ENCODE data around the gene NACC1. TPM values are rescaled to one million over a fixed set of nuclear protein-coding genes. Genes with fewer than 3 reads are reported as not detected.

NACC1 gene
- total RNA-seq, 1 donor from 2014 or later, result 22.6 TPM

DNA sequence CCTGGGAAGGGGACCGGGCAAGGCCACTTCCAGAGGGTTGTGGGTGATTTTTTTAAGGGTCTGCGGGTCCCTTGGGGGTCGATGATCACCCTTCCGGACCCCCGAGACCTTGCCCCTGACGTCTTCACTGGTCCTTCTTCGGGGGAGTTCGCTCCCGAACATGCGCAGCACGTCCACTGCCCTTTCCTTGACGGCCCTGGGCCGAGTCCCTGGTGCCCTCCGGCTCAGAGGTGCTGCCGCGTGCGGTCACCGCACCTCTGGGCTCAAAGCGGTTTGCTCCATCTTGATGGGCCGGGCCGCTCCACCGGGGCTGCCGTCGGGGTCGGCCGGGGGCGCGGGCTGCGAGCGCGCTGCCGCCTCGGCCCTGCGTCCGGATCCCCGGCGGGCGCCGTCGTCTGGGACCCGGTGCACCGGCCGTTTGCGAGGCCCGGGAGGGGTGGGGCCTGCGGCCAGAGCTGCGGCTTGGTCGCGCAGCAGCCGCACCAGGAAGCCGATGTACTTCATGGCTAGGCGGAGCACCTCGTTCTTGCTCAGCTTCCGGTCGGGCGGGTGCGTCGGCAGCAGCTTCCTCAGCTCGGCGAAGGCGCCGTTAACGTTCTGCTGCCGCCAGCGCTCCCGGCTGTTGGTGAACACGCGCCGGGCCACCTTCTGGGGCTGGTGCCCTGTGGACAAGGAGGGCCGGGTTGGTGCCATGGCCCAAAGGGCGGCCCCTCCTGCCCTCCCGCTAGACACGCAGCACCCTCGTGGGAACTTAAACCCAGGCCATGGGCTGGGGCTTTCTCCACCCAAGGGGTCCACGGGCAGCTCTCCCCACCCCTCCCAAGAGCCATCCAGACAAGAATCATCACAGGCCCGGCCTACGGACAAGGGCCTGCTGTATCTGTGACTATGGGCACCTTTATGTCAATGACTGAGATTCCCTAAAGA, 18.7 kb upstream of the NACC1 start:
- Histone ChIP-seq H3K4me3 (peak overlapping the region; percentile 36 to 39), H3K27ac (peak overlapping the region; percentile 90), H3K9me3 (no peaks in the 10 kb centered on the region), H3K27me3 (no peaks in the 10 kb centered on the region), H3K36me3 (no peaks in the 10 kb centered on the region), H3K4me1 (peaks cover 79% of the 10 kb centered on the region)
- TF ChIP-seq POLR2A (IDR thresholded peaks at IDR 0.05), result no peak
- peak; percentile 61 to 69 for TF ChIP-seq POLR2AphosphoS5 (IDR thresholded peaks at IDR 0.05; ENCODE audit: insufficient read depth in 1 of 2, low read depth in 1 of 2)
- TF ChIP-seq, protein P1, sequence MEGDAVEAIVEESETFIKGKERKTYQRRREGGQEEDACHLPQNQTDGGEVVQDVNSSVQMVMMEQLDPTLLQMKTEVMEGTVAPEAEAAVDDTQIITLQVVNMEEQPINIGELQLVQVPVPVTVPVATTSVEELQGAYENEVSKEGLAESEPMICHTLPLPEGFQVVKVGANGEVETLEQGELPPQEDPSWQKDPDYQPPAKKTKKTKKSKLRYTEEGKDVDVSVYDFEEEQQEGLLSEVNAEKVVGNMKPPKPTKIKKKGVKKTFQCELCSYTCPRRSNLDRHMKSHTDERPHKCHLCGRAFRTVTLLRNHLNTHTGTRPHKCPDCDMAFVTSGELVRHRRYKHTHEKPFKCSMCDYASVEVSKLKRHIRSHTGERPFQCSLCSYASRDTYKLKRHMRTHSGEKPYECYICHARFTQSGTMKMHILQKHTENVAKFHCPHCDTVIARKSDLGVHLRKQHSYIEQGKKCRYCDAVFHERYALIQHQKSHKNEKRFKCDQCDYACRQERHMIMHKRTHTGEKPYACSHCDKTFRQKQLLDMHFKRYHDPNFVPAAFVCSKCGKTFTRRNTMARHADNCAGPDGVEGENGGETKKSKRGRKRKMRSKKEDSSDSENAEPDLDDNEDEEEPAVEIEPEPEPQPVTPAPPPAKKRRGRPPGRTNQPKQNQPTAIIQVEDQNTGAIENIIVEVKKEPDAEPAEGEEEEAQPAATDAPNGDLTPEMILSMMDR (IDR thresholded peaks at IDR 0.05), result peak in 1 of 3 experiments; percentile 2
- intact Hi-C loops (cut with DNase I), result no loop called here
- no peak for DNase-seq (ENCODE audit: extremely low spot score in 2 of 2)

DNA sequence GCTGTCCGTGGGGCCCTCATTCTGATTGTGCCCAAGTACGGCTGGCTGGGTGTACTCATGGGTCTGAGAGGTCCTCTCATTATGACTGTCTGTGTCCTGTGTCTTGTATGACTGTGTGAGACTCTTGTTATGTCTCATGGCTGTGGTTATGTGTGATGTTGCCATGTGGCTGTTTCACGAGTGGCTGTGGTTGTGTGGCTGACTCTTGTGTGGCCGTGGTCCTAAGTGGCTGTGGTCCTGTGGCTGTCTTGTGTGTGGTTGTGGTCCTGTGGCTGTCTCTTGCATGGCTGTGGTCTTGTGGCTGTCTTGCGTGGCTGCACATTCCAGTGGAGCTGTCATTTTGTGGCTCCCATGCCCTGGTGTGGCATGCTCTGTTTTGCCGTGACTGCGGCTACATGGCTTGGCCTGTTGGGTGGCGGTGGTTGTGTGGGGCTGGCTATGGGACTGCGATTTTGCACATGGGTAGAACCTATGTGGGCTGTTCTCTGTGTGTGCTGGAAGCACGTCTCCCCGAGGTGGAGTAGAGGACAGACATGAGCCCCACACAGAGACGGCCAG, 18.0 kb upstream of the NACC1 start:
- intact Hi-C loops (cut with DNase I), result loop anchor here (5.0 kb wide), 1 partner anchor 52 kb away; the partner anchor contains the start of genes IER2 and STX10
- no peak for TF ChIP-seq POLR2A (IDR thresholded peaks at IDR 0.05)
- TF ChIP-seq POLR2AphosphoS5 (IDR thresholded peaks at IDR 0.05; ENCODE audit: insufficient read depth in 1 of 2, low read depth in 1 of 2), result no peak
- TF ChIP-seq, protein P1 (IDR thresholded peaks at IDR 0.05), result no peak
- DNase-seq (ENCODE audit: extremely low spot score in 2 of 2), result no peak
- H3K27ac ChIP-seq, result peak overlapping the region; percentile 90
- peaks cover 80% of the 10 kb centered on the region for H3K4me1 ChIP-seq
- H3K4me3 ChIP-seq, result peak overlapping the region in 1 of 2 donors; percentile 39
- no peaks in the 10 kb centered on the region for H3K9me3 ChIP-seq
- no peaks in the 10 kb centered on the region for H3K27me3 ChIP-seq
- H3K36me3 ChIP-seq, result no peaks in the 10 kb centered on the region

DNA sequence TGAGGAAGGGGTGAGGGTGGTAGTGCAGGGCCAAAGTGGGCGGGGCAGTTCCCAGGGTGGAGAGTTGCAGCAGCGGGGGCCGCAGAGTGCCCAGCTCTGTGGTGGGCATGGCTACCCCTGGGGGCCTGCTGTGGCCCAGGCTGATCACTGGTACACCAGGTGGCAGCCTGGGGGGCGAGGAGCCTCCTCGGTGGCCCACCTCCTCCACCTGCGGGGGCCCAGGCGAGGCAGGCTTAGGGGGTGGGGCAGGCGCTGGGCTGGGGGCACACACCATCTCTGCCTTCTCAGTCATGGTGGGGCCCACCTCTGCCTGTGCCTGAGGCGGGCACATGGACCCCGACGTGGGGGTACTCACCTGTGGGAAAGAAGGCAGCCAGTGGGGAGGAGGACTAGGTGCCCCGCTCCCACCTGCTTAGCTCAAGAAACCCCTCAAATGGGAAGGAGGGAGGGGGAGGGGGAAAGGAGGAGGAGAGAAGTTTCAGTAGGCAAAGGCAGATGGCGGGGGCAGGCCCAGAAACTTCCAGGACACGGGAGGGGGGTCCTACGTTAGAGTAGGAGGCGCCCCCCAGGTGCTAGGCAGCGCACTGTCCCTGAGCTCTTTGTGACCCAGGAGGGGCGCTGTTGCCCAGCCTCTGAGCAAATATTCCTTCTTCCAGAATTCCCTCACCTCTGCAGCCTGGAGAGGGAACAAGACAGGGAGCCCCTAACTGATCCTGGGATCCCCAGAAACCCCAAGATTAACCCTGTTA, 17.0 kb upstream of the NACC1 start:
- Histone ChIP-seq H3K9me3 (no peaks in the 10 kb centered on the region), H3K4me3 (peak overlapping the region; percentile 42 to 46), H3K36me3 (no peaks in the 10 kb centered on the region), H3K27ac (peak overlapping the region; percentile 25), H3K27me3 (no peaks in the 10 kb centered on the region), H3K4me1 (peaks cover 71% of the 10 kb centered on the region)
- TF ChIP-seq POLR2A (IDR thresholded peaks at IDR 0.05), result no peak
- TF ChIP-seq, protein P1 (IDR thresholded peaks at IDR 0.05), result no peak
- TF ChIP-seq POLR2AphosphoS5 (IDR thresholded peaks at IDR 0.05; ENCODE audit: insufficient read depth in 1 of 2, low read depth in 1 of 2), result no peak
- DNase-seq (ENCODE audit: extremely low spot score in 2 of 2), result no peak
- intact Hi-C loops (cut with DNase I), result loop anchor here (5.0 kb wide), 1 partner anchor 51 kb away; the partner anchor contains the start of genes IER2 and STX10

DNA sequence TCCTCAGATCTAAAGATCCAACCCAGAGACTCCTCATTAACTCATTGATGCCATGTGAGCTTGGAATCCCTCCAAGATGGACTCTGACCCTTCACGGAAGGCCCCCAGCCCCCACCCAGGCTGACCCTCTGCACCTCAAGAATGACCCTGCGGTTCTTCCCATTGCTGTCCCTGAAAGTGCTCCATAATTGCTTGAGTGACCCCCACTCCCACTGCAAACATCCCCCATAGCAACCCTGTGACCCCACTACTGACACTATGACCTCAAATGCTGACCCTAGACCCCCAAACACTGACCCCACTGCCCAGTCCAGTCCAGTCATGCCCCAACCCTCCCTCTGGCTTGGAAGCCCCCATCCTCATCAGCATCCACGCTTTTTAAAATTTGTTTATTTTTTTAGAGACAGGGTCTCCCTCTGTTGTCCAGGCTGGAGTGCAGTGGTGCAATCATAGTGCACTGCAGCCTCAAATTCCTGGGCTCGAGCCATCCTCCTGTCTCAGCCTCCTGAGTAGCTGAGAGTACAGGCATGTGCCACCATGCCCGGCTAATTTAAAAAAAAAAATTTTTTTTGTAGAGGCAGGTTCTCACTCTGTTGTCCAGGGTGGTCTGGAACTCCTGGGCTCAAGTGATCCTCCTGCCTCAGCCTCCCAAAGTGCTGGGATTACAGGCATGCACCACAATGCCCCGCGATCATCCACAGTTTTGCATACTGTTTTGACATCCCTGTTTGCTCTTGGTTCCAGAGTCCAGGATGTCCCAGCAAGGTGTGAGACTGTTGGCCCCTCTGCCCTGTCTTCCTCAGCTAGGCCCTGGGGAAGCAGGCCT, 16.3 kb upstream of the NACC1 start:
- Histone ChIP-seq H3K27ac (peak overlapping the region; percentile 77), H3K36me3 (no peaks in the 10 kb centered on the region), H3K4me1 (peaks cover 64% of the 10 kb centered on the region)

More for the DNA sequence above, 16.3 kb upstream of the NACC1 start:
- TF ChIP-seq POLR2A (IDR thresholded peaks at IDR 0.05) (no peak), POLR2AphosphoS5 (IDR thresholded peaks at IDR 0.05; ENCODE audit: insufficient read depth in 1 of 2, low read depth in 1 of 2) (no peak)
- TF ChIP-seq, protein P1 (IDR thresholded peaks at IDR 0.05), result no peak
- Histone ChIP-seq H3K9me3 (no peaks in the 10 kb centered on the region), H3K27me3 (no peaks in the 10 kb centered on the region), H3K4me3 (peak overlapping the region; percentile 42 to 46)
- intact Hi-C loops (cut with DNase I), result loop anchor here (5.0 kb wide), 1 partner anchor 50 kb away; the partner anchor contains the start of genes IER2 and STX10
- DNase-seq (ENCODE audit: extremely low spot score in 2 of 2), result no peak

Measured in vagina (tissue), 2 donors.